NOMO-1 treated with dmso at 0.1 percent for 144 hours (cell line): ENCODE measurements around the gene CALML5.

Experiments
- DNase-seq: peaks from one replicate; lab custom pipeline; 2025; ENCODE audit not compliant: unreplicated experiment; lab: John Stamatoyannopoulos, UW

The CALML5 gene

DNA sequence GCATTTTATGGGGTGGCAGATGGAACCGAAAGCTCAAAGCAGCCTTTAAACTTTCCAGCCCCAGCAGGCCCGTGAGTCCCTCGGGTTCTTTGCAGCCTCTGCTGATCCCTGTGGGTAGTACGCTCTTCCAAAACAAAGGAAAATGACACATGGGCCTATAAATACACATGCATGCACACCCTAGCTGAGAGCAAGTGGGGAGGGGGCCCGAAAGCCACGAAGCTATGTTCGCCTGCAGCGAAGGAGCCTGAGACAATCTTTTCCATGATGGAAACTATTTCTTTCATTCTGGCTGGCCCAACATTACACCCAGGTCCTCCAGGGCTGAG, 32.2 kb downstream of the CALML5 start:
- DNase-seq, result no peak

DNA sequence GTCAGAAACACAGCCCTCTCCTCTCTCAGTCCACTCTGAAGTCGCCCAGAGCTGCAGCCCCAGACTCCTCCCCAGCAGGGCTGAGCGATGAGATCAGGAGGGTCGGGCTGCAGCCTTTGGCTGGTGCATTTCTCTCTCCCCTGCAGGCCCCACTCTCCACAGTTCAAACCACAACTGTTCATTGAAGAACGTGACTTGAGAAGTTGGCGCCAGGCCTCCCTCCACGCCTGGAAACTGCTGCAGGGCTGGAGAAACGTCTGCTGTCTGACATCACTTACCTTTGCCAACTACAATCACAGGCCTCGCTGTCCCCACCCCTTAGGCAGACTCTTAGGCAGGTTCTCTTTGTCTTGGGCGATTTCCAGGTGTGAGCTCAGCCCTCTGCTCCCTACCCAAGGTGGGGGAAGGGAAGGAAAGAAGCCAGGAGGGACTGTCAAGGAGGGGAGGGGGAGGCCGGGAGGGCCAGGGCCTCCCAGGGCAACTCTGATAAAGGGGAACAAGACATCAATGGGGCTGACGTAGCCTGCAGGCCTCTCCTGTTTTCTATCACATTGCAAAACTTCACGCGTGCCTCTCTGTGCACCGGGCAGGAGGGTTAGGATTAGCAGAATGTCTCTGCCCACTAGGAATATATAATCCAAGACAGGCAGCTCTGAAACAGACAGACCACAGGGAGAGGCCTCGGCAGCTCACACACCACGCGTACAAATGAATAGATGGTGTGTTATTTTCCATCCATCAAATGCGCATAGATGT, 32.7 kb downstream of the CALML5 start:
- DNase-seq, result no peak

DNA sequence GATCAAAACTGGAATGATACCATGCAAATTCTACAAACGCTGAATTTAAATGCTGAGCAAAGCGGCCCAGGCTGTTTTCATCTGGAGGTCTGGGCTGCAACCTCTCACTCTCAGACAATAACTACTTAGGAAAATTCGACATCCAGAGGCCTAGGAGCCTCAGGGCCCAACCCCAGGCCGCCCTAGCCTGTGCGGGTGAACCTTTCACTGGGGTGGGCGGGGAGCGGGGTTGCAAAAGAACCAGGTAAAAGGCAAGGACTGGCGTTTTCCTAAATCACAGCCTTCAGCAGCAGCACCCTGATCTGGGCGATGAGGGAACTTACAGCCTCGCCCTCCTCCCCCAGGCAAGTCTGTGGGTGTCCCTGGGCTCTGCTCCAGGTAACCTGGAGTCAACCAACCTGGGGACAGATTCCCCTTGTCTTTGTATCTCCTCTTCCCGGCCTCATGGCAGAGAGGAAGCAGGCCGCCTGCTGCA, 33.4 kb downstream of the CALML5 start:
- DNase-seq, result no peak

DNA sequence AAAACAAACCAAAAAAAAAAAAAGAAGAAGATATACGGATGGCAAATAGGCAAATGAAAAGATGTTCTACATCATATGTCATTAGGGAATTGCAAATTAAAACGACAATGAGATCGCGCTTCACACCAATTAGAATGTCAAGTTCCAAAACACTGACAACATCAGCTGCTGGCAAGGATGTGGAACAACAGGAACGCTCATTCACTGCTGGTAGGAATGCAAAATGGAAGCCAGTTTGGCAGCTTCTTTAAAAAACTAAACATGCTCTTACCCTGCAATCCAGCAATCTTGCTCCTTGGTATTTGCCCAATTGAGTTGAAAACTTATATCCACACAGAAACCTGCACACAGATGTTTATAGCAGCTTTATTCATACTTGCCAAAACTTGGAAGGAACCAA, 34.8 kb downstream of the CALML5 start:
- DNase-seq, result no peak

DNA sequence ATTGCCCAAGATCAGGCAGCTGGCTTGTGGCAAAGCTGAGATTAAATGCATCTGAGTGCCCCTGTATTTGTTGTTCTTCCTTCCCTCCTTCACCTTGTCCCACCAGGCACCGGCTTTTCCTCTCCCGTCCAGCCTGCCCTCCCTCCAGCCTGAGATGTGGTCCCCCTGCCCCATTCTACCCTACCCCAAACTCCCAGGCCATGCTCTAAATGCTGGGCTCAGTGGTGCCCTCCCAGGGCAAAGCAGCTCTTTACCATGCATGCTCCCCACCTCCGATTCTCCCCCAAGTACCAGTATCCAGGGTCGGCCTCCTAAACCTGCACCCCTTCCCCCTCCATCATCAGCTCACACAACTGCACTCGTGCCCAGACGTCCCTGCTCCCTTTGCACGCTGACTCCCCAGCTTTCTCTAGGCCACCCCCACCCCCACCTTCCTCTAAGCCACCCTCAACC, 36.5 kb downstream of the CALML5 start:
- no peak for DNase-seq

DNA sequence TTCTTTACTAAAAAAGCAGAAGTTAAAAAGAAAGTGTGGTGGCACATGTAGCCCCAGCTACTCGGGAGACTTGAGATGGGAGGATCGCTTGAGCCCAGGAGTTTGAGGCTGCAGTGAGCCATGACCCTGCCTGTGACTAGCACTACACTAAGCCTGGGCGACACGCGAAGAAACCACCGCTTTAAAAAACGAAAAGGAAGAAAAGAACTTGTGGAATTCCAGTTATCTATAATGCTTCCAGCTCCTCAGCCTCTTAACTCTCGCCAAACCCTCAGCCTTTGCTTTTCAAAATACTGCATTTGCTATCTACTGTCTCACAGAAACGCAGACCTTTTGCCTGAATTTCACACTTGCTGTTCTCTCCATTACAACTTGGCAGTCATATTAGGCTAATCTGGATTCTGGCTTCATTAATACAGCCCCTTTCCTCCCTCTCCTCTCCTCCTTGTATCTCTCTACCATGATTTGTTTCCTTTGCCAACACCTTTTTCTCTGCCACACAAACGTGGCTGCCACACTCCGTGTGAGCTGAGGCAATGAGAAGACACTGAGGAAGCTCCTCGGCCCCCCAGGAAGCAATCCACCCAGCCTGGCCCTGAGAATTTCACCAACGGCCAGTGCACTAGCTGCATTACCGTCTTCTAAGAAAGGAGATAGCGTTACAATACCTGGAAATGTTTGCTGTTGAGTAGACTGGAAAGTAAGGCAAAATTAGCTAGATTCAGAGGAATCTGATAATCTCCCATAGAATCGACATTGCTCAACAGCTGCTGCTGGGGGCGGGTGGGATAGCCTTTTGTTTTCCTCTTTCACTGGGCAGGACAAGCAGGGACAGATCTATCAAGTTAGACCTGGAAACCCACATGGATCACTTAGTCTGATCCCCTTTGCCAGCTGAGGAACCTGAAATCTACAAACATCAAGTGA, 37.2 kb downstream of the CALML5 start:
- no peak for DNase-seq

DNA sequence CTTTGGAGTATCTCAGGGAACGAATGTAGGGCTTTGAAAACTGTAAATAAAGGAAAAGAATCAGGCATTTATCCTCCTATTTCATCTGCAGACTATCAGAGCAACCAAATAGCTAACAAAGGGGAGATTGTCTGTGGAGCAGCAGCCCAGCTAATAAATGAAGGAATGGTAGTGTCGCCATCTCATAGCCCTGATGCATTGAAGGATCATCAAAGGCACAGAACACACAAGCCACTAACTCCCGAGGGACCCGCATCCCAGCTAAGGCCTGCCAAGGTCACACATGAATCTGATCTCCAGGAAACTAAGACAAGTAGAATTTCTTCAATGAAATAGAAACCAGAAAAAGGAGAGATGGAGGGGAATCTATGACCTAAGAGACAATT, 38.2 kb downstream of the CALML5 start:
- no peak for DNase-seq

DNA sequence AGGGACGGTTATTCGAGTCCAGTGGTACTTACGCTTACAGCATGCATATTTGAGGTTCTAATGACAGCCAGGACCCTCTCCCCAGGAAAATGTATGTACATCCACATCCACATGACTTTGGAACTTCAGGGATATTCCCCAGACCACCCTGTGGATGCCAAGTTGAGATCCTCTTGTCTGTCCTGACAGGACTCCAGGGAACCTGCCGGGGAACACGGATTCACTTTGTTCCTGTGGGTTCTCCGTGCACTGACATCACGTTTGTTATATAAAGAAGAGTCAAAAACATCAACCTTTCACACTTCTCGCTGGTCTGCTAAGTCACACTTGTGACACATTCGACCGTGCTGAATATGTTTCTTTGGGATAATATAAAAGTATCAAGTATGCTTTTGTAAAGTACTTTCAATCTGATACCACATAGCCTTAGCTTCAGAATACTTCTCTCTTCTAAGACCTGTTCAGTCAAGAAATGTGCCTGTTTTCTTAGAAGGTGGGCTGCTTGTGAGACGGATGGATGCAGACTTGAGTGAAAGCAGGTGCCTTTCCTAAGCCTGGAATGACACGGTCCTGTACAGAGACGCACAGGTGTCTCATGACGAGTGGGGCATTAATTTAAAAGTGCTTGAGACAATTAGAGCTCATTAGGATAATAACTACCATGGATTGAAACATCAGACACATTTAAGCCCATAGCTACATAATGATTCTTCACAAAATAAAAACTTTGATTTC, 38.7 kb downstream of the CALML5 start:
- DNase-seq, result no peak

DNA sequence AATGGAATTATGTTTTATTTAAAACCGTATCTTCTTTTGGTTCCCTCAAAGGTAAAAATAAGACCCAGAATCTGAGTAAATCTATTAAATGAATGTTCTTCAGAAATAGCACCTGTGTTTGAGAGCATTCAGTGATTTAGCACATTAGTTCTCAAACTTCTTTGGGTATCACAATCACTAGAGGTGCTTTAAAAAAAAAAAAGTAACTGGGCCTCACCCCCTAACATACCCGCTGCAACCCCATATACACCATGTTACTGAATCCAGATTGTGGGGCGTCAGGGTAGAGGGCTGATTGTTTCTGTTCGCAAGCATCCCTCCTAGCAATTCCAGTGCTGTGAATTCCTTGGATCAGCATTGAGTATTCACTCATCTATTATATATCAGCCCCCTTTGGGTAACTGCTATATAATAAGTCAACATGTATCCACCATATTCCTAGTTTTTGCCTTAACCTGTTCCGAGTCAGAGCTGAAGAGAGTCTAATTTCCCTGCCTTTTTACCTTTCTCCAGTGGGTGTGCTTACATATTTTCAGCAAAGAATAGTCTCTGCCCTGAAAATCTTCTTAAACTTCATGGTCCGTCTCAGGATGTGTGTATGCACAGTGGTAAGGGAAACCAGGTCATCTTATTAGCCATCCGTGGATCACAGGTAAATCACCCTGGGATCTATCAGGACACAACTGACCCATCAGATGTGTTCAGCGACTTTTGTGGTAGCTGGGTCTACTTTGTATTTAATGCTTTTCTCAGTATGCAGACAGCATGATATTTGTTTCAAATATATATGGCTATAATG, 40.2 kb downstream of the CALML5 start:
- no peak for DNase-seq

DNA sequence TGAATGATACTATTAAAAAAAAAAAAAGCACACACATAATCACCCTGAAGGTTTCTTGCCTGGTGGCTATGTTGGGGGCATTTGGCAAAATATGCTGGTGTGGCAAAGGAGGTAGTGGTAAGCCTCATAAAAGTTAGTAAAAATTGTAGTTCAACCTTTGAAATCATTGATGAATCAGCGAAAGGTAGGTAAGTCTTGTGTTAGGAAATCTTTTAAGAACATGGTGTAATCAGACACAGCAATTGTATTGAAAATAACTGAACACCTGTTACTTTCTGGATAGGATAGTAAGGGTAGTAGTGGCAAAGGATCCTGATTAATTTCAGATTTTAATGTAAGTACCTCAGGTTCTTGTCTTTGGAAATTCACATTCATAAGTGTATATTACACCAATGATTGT, 40.9 kb downstream of the CALML5 start:
- DNase-seq, result no peak

DNA sequence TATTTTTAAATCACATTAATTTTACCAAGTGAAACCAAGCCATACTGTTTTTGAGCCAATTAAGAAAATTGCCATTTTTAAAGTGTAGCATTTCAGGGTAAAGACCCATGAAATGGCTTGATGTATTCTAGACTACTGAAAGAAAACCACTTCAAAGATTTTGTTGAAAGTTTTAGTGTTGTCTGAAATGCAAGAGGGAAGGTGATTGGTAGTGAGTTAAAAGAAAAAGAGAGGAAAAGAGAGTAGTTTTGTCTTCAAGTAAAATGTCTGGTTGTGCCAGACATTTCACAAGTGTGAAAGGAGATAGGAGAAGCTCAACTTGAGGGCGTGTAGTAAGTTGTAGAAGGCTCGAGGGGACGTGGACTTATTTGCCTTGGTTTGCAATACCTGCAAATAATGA, 41.6 kb downstream of the CALML5 start:
- DNase-seq, result no peak

DNA sequence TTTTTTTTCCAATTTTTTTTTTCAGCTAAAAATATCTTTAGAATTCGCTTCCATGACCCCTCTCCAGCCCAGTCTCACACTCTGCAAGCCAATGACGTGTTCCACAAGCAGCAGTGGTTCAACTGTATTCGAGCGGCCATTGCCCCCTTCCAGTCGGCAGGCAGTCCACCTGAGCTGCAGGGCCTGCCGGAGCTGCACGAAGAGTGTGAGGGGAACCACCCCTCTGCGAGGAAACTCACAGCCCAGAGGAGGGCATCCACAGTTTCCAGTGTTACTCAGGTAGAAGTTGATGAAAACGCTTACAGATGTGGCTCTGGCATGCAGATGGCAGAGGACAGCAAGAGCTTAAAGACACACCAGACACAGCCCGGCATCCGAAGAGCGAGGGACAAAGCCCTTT, 42.8 kb downstream of the CALML5 start:
- no peak for DNase-seq

DNA sequence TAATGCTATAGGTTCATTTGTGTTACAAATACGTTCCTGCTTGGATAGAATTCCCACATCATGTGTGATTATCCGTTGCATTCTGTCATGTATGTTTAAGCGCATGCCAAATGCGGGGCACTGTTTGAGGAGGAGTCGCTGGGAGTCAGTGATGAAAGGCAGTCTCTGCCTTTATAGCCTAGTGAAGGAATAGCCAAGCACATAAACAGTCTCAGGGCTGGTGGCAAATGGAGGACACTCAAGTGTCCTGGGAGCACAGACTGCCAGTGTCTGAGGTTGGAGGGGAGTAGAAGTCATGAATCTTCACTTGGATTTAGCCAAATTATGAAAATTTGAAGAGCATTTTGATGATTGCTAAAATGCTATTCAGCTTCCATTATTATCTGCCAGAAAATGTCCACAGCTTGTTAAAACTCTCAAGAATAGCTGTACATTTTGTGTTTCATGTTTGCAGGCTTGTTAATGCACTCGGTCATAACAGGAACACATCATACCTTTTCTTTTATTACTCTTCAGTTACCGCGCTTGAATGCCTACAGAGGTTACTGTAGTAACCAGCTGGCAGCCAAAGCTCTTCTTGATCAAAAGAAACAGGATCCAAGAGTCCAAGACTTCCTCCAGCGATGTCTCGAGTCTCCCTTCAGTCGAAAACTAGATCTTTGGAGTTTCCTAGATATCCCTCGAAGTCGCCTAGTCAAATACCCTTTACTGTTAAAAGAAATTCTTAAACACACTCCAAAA, 45.5 kb downstream of the CALML5 start:
- no peak for DNase-seq

DNA sequence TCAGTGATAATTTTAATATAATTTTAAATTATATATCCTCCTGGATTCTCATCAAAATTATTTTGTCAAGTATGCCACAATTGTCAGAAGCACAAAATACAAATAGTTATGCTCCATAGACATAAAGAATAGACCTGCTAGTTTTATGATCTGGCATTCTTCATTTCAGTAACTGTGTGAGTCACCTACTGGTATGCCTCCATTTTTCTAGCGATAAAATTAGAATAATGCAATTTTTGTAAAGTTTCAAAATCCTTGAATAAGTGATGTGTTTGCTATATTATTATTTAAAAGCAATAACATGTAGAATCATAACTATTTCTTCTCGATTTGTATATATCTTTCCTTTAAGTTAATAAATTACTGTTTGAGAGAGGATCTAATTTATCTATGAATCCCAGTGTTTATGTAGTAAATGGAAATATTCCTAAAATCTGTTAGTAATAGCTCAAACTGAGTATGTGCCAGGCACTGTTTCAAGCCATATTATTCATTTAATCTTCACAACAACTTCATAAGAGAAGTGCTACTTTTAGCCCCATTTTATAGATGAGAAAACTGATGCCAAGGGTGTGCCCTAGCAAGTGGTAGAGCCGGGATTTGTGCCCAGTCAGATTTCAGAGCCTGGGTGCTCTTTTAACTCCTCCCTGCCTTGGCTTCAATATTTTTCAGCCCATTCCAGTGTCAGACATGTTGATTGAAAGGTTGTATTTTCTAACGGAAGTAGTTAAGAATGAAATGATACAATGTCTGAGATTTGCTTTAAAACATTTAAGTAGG, 48.6 kb downstream of the CALML5 start:
- no peak for DNase-seq

DNA sequence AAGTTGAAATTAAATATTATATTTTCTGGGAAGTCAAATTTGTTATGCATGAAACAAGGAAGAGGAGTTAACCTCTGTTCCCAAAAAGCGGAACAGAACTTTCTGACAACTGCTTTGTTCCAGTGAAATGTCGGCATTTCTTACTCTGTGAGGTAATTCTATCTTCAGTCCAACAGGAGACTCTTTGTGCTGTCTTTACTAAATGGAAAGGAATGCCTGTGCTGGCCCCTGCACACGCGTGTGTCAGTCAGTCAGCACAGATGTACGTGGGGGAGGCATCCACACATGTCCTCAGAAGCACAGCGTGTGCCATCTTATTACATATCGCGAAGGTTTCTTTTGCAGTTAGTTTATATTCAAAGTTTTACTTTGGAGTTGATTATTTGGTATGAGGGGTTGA, 49.5 kb downstream of the CALML5 start:
- no peak for DNase-seq

DNA sequence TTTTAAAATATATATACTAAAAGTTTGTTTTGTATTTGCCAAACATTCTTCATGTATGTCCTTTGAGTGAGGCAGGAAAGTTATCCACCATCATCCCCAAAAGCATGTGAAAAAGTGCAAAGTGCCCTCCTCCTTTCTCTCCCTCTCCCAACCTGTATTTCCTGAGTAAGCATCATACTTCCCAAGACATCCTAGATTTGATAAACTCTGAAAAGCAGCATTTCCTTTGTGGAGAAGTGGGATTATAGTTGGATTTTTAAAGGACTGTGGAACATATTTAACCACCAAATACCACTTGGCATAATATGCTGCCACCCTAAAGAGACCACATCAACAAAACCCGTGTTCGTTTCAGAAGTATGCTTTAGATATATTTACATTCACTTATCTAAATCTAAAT, 50.1 kb downstream of the CALML5 start:
- no peak for DNase-seq
